Stimulated activated naive CD4-positive, alpha-beta T cell (primary cell): Measurements from ENCODE around the gene GCC2.
"Not testable (repeated sequence)": the region's sequence is repeated elsewhere in the genome, so short reads cannot be mapped to it uniquely, and the experiment has no call there.

Experiments
- DNase-seq, 6 experiments: peaks; one replicate each; lab custom pipeline; 2025; lab: John Stamatoyannopoulos, UW

GCC2 gene, protein sequence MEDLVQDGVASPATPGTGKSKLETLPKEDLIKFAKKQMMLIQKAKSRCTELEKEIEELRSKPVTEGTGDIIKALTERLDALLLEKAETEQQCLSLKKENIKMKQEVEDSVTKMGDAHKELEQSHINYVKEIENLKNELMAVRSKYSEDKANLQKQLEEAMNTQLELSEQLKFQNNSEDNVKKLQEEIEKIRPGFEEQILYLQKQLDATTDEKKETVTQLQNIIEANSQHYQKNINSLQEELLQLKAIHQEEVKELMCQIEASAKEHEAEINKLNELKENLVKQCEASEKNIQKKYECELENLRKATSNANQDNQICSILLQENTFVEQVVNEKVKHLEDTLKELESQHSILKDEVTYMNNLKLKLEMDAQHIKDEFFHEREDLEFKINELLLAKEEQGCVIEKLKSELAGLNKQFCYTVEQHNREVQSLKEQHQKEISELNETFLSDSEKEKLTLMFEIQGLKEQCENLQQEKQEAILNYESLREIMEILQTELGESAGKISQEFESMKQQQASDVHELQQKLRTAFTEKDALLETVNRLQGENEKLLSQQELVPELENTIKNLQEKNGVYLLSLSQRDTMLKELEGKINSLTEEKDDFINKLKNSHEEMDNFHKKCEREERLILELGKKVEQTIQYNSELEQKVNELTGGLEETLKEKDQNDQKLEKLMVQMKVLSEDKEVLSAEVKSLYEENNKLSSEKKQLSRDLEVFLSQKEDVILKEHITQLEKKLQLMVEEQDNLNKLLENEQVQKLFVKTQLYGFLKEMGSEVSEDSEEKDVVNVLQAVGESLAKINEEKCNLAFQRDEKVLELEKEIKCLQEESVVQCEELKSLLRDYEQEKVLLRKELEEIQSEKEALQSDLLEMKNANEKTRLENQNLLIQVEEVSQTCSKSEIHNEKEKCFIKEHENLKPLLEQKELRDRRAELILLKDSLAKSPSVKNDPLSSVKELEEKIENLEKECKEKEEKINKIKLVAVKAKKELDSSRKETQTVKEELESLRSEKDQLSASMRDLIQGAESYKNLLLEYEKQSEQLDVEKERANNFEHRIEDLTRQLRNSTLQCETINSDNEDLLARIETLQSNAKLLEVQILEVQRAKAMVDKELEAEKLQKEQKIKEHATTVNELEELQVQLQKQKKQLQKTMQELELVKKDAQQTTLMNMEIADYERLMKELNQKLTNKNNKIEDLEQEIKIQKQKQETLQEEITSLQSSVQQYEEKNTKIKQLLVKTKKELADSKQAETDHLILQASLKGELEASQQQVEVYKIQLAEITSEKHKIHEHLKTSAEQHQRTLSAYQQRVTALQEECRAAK (N-terminal part only)

DNA sequence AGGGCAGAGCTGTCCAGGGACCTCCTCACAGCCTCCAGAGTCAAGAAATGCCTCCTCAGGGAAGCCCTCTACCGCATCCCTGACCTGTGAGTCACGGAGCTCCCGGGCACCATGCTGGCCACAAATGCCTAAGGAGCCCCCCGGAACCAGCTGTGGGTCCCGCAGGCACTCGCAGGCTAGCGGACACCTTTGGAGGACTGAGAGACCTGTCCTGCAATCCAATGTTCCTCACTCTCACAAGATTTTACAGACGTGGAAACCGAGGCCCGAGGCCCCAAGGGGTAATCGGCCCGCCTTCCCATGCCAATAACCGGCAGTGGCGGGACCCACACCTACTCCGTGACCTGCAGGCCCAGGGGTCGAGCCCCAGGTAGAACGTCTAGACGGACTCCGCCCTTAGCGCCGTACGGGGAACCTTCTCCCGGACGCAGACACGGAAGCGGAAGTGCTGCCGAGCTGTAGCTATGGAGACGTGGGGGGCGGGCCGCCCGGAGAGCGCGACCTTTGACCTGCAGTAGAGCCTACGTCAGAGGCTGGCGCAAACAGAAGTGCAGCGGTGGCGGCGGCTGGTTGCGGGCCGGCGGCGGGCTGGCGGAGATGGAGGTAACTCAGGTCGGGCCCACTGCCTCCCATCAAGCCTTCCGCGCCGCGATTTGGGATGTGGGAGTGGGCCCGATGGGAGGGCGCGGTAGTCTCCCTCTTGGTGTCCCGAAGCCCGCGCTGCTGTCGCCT is at the start of gene GCC2:
TSS of gene GCC2 (plus strand) at position 529 of the 732 bp plus-strand sequence. CDS start at position 598, 69 bp downstream.
- peak; percentile 93 to 96 (median 94) for DNase-seq

DNA sequence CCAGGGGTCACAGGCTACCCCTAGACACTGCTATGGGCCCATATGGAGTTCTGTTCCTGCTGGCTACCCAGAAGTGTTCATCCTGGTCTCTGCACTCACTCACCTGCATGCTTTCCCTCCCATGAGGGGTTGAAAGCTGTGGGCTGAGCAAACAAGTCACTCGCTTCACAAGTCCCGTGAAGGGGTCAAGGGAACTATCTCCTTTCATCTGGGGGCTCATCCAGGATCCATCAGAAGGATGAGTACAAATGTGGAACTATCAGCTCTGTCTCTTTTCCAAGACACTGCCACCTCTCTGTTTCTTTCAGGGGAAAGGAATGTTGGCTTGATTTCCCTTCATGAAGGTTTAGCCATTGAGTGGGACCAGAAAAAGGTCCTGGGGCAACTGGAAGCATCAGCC is 49.5 kb upstream of the GCC2 start:
- no peak for DNase-seq

DNA sequence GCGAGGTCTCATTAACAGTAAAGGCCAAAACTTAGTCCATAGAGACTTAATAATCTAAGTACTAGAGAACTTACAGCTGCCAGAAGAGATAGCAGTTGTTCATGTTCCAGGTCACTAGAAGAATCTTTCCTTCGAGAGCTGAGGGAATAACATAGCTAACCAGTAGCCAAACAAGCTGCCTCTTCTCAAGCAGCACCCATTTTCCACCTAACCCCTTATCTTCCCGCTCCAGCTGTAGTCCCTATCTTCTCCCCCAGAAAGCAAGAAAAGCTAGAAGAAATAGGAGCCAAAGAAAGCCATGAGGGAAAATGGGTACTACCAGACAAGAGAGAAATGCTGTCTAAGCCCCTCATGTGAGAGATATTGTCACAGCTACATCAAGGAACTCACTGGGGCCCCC is 47.2 kb upstream of the GCC2 start:
- DNase-seq: no peak

DNA sequence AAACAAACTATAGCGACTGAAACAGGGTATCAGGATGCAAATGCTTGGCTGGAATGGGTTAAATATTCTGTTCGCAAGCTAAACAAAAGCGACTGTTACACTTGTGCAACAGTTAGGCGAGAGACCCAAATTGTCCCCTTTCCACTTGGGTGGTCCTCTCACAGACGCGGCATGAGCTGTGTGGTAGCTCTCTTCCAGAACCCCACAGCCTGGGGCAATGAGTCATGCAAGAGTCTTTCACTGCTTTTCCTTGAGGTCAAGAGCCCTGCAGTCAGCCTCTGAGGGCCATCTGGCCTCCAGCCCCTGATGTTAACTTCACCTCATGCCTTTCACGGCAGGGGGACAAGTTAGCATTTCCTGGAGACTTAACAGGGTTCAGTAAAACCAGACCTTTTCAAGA is 45.5 kb upstream of the GCC2 start:
- DNase-seq: no peak

DNA sequence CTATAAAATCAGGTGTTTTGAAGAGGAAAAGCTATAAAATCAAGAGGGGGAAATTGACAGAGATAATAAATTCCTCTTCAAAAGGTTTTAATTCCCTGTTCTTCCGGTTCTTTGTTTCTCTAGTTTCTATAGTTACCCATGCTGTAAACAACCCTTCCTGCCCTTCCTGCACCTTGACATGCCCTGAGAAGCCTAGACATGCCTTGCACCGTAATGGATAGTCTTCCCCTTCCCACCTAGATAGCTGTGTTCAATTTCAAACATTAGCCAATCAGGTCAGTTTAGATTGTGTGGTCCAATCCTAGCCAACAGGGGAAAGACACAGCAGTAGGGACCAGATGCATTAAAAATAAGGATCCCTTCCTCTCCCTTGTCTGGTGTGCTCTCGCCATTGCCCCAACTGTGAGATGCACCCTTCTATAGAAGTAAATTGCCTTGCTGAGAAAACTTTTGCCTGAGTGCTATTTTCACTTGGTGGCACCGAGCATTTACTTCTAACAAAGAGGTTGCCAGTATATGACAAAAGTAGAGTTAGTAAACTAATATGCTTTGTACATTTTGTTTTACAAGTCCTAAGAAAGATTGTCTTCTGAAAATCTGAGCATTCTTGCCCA is 44.1 kb upstream of the GCC2 start:
- no peak for DNase-seq

DNA sequence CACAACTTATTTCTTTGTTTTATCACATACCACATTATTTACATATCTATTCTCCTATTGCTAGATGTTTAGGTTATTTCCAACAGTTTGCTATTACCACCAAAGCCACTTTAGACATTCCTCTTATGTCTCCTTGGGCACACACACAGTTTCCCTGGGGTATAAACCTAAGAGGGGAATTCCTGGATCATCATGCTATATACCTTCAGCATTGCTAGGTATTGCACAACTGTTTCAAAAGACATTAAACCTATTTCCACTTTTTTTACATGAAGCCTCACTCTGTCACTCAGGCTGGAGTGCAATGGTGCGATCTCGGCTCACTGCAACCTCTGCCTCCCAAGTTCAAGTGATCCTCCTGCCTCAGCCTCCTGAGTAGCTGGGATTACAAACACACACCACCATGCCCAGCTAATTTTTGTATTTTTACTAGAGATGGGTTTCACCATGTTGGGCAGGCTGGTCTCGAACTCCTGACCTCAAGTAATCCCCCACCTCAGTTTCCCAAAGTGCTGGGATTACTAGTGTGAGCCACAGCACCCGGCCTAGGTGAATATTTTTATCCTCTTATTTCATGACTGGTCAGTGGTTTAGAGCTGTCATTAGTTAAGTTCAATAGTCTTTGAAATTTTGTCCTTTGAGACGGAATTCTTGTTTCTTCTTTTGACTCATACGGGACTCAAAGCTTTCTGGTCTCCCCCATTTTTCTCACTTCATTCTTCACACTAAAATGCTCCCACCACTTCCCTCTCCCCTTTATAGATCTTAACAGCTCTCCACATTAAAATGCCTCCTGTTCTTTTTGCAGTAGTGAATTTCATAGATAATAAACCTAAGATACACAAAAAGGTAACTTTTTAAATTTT is 40.9 kb upstream of the GCC2 start:
- DNase-seq: no peak

DNA sequence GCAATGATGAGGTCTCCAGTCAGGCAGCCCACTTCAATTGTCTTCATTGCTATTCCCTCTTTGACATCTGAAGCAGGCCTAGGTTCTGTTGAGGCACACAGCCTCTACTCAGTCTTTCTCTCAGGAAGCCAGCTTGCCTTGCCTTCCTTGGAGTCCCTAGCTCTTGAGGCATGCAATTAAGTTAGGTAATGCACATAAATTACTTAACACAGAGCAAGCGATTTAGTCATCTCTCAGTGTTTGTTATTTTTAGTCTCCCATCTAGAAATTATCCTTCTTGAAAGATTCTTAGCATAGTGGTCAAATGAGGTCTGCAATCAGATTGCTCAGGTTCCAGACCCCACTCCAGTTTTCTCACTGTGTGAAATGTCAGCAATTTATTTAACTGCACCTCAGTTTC is 39.2 kb upstream of the GCC2 start:
- DNase-seq: no peak

DNA sequence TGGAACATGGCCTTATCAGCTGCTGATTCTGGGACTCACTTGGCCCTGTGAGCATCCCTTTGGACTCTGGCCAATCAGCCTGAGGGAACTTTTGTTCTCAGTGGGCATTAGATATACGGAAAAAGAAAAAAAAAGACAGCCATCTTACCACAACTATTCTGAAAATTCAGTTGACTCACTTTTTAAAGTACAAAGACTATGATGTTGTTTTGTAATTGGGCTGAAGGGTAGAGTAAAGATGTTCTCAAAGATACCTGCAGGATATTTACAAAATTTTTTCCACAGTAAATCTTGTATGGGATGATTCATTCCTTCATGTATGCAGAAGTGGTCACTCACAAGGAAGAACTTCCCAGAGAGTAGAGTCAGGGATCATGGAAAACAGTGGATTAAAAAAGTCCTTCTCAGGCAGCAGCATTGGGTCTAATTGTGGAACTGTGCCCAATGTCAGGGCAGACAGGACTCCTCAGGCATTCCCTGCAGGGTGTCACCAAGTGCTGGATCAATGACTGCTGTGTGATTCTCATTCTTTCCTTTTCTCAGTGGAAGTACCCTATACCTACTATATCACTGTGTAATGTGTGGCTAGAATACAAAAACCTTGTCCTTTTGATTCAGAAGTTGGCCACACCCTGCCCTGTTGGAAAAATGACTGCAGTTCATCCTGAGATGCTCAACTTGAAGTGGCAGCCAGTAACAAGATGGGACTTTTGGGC is 35.9 kb upstream of the GCC2 start:
- DNase-seq: no peak

DNA sequence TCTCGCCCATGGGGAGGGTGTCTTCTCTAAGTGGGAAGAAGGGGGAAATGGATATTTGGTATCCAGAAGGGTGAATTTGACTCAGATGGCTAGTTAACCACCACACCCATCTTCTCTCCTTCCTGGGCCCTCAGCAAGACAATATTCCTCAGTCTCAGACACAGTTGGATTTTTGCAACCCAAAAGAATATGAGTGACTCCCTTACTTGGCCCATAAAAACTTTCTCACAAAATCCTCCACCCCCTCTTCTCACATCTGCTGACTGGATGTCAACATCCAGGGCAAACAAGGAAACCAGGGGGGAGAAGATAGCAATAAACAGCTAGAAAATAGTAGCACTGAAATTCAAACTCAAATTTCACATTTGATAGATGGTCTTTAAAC is 35.3 kb upstream of the GCC2 start:
- DNase-seq: no peak

DNA sequence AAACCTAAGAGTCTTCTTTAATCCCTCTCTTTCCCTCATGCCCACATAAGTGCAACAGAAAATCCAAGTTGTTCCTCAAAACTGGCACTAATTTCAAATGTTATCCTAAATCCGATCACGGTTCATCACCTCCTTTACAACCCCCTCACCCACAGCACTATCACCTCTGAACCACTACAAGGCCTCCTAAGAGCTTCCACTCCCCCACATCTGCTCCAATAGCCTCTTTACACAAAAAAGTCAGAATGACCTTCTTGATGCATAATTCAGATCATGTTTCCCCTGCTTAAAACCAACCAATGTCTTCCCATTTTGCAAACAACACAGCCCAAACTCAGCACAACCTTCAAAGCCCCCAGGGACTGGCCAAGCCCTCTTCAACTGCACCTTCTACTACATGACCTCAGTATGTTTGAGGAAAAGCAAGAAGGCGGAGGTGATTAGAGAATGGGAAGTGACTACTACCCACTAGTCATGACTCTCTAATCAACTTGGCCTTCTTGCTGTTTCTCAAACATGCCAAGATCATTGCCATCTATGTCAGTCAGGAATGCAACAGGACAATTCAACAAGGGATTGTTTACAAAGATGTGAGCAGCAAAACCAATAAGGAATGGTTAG is 34.6 kb upstream of the GCC2 start:
- DNase-seq: no peak

DNA sequence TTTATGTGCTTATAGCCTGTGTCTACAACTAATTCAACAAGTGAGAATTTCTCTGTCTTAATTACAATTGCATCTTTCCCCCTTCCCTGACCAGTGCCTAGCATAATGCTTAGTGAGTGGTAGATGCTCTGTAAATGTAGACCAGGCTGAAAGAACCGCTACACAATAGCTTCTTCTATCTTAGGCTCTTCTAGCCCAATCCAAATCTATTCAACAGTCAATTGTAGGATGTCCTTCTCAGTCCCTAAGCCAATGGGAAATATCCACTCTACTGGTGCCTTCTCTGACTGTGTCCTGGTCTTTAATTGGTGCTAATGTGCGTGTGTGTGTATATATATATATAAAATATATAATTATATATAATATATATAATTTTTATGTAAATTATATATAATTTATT is 34.1 kb upstream of the GCC2 start:
- no peak for DNase-seq

DNA sequence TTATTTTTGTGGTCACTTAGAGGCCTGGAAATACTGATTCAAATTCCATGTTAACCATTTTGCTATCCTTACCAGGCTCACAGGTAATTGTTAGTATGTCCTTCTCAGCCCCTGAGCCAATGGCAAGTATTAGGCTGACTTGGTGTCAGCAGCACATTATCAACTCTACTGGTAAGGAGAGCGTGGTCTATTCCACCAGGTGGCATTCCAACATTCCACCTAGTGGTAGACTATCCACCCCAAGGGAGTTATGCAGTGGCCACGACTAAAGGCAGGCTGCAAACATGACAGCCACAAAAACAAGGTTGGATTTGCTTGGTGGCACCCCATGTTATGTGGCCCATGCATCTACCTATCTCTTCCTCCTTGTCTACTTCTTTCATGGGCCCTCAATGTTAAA is 31.8 kb upstream of the GCC2 start:
- DNase-seq: no peak

DNA sequence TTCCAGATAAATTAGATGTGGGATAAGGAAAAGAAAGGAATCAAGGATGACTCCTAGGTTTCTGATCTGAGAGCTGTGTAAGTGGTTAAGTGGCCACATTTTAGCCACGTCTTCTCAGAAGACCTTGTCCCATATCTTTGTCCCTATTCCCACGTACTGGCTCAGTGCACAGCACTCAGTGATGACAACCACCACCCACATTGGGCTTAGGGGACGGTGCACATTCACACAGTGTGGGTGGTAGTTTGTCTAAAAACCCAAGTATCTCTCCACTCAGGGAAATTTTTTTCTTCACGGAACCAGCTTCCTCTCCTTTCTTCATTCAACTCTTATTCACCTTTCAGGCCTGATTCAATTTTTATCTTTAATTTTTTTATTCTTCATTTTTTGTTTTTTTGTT is 30.6 kb upstream of the GCC2 start:
- no peak for DNase-seq

DNA sequence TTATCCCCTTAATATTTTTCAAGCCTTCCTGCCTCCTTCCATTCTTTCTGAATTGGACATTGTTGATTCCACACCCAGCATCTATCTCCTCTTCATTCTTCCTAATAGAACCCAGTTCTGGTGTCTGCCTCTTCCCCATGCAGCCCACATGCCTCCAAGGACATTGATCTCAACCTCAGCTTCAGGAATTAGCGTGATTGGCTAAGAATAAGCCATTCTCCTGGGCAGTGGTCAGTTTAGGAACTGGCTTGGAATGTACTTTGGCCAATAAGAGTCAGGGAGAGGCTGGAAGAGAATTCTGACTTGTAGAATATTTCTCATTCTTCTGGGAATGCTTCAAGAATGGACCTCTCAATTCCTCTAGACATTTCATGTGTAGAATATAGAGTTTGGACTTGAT is 25.9 kb upstream of the GCC2 start:
- no peak for DNase-seq

DNA sequence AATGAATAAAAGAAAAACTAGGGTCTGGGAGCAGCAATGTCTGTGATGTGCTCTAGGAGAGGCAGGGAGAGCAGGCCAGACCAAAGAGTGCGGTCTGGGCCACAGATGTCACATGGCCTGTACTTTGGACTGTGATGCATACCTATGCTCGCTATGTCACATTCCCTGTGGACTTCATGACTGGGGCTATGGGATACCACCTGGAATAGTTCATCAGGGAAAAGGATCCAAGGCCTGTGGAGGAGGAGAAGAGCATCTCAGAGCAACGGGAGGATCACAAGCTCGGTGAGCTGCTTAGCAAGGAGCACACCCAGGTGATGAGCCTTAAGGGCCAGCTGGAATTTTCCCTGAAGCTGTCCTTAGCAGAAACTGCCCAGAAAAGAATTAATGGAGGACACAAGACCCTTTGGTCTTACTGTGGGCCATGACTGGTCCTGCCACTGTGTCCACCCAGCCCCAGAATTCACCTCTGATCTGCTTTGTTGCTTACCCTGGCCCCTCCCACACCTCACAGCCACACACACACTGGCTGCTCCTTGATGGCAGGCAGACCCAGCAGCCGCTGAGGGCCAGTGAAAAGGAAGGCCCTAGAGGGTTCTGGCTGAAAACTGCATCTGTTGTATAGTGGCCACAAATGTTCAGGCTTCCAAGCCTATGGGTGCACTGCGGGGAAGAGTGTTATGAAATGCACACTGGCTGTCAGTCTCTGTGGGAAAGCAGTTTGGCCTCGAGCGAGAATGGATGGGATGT is 25.3 kb upstream of the GCC2 start:
- no peak for DNase-seq

DNA sequence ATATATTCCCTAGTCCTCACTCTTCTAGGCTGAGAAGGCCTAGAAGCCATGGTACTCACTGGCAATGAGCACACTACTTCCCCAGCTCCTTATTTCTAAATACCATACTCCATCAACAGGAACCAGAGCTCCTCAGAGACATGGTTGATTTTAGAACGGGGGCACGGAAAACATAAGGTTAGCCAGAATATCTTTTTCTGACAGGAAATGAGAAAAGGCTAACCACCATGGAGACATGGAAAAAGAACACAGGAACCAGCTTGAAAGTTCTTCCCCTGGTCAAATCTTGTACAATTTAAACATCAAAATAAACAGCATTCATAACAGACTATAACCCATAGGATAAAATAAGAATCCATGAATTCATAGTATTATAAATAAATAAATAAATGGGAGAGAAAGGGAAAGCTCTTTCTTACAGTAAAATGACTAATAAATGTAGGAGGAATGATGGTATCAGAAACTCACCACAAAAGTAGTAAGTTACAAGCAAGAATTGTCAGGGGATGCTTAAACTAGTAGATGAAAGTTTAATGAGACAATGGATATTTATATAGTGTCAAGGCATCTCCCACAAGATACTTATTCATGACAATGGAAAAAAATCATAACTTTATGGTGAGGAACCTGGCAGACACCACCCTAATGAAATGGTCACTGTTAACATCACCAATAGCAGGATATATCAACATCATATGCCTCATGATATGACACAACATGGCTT is 20.6 kb upstream of the GCC2 start:
- no peak for DNase-seq

DNA sequence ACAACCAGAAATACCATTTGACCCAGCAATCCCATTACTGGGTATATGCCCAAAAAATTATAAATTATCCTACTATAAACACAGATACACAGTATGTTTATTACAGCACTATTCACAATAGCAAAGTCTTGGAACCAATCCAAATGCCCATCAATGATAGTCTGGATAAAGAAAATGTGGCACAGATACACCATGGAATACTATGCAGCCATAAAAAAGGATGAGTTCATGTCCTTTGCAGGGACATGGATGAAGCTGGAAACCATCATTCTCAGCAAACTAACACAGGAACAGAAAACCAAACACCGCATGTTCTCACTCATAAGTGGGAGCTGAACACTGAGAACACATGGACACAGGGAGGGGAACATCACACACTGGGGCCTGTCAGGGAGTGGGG is 13.4 kb upstream of the GCC2 start:
- DNase-seq: not testable (repeated sequence)

DNA sequence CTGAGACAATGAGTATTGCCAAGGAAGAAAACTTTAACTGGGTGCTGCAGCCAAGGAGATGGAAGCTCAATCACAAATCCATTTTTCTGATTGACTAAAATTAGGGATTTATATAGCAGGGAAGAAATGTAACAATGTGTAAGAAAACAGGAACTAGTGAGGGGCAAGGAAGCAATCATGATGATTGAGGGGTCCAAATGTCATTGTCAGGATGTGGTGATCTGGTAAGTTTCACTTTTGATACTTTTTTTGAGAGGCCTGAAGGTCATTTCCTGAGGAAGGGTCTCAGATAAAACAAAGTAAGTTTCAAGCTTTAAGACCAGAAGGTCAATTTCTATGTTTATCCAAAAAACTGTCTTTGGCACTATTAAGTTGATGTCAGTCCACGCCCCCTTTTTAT is 12.0 kb upstream of the GCC2 start:
- no peak for DNase-seq
